Neural cell (in vitro differentiated cells): ENCODE results near the gene RFC5. TPM values are rescaled to one million over a fixed set of nuclear protein-coding genes. Genes with fewer than 3 reads are reported as not detected.

Experiments
- H2AFZ ChIP-seq: fragments of 200-600, 300-800 bp; sonication (generic), shearing (Covaris generic); 2 replicates; pipeline ENCODE4 v1.6.0; 2014; ENCODE audit warnings: low read depth, mild to moderate bottlenecking, antibody characterized with exemption, low read length, moderate library complexity
- H3F3A ChIP-seq: fragments of 200-600 bp; shearing (Covaris generic); 2 replicates; pipeline ENCODE4 v1.6.1; 2016; ENCODE audit warnings: mild to moderate bottlenecking, moderate library complexity, mixed read lengths, antibody characterized with exemption, low read length; ENCODE audit not compliant: insufficient read depth, poor library complexity, severe bottlenecking
- H3K27ac ChIP-seq: fragments of 200-600, 300-800 bp; sonication (generic), shearing (Covaris generic); 2 replicates; pipeline ENCODE4 v1.5.1; 2014; ENCODE audit warnings: mild to moderate bottlenecking, low read length, moderate library complexity
- H3K27me3 ChIP-seq: fragments of 300-800, 200-600 bp; sonication (generic), shearing (Covaris generic); 2 replicates; pipeline ENCODE4 v1.6.0; 2014; ENCODE audit warnings: mild to moderate bottlenecking, low read depth, low read length, moderate library complexity; ENCODE audit not compliant: insufficient read depth
- H3K36me3 ChIP-seq: fragments of 300-800, 200-600 bp; sonication (generic), shearing (Covaris generic); 2 replicates; pipeline ENCODE4 v1.5.1; 2014; ENCODE audit warnings: mild to moderate bottlenecking, antibody characterized with exemption, low read length, moderate library complexity; ENCODE audit not compliant: insufficient read depth
- H3K4me2 ChIP-seq: fragments of 300-800, 200-600 bp; sonication (generic), shearing (Covaris generic); 2 replicates; pipeline ENCODE4 v1.6.0; 2014; ENCODE audit warnings: mild to moderate bottlenecking, low read length
- H3K4me3 ChIP-seq: fragments of 300-800, 200-600 bp; sonication (generic), shearing (Covaris generic); 2 replicates; pipeline ENCODE4 v1.5.1; 2014; ENCODE audit warnings: mild to moderate bottlenecking, low read length, moderate library complexity
- H3K79me2 ChIP-seq: fragments of 200-600 bp; shearing (Covaris generic); replicated peaks from 2 replicates; pipeline ENCODE4 v1.6.0; 2014; ENCODE audit warnings: mild to moderate bottlenecking, low read length, moderate library complexity; ENCODE audit not compliant: insufficient read depth
- H3K9ac ChIP-seq: fragments of 300-800, 200-600 bp; sonication (generic), shearing (Covaris generic); 2 replicates; pipeline ENCODE4 v1.6.1; 2016; ENCODE audit warnings: mild to moderate bottlenecking, low read length, mixed read lengths
- H3K9me2 ChIP-seq: fragments of 200-600 bp; shearing (Covaris generic); 2 replicates; pipeline ENCODE4 v1.6.1; 2016; ENCODE audit warnings: mild to moderate bottlenecking, low read length, mixed read lengths; ENCODE audit not compliant: insufficient read depth
- H3K9me3 ChIP-seq: fragments of 200-600, 300-800 bp; sonication (generic), shearing (Covaris generic); 2 replicates; pipeline ENCODE4 v1.6.1; 2016; ENCODE audit warnings: mild to moderate bottlenecking, mixed run types, low read length, moderate library complexity, mixed read lengths
- H4K20me1 ChIP-seq: fragments of 200-600 bp; shearing (Covaris generic); 2 replicates; pipeline ENCODE4 v1.6.1; 2016; ENCODE audit warnings: mild to moderate bottlenecking, mixed run types; ENCODE audit not compliant: insufficient read depth
- CTCF ChIP-seq: fragments of 450-650 bp; IDR thresholded peaks from 2 replicates; pipeline ENCODE4 v1.5.1; 2014; ENCODE audit warnings: antibody characterized with exemption, mild to moderate bottlenecking, moderate library complexity; ENCODE audit not compliant: poor library complexity, severe bottlenecking
- EP300 ChIP-seq: fragments of 450-650 bp; conservative IDR thresholded peaks from 2 replicates; pipeline ENCODE4 v1.6.1; 2014; ENCODE audit warnings: antibody characterized with exemption, mild to moderate bottlenecking, moderate library complexity; ENCODE audit not compliant: poor library complexity, severe bottlenecking
- EZH2 ChIP-seq: fragments of 200-600, 300-800 bp; shearing (Covaris generic), sonication (generic); IDR thresholded peaks from 2 replicates; pipeline ENCODE4 v1.6.1; 2014; ENCODE audit warnings: antibody characterized with exemption, low read length, borderline replicate concordance, mild to moderate bottlenecking; ENCODE audit not compliant: insufficient read depth, poor library complexity, severe bottlenecking
- MXI1 ChIP-seq: fragments of 450-650 bp; conservative IDR thresholded peaks from 2 replicates; pipeline ENCODE4 v1.6.1; 2014; ENCODE audit warnings: antibody characterized with exemption, mild to moderate bottlenecking; ENCODE audit not compliant: poor library complexity, severe bottlenecking
- POLR2AphosphoS5 ChIP-seq: IDR thresholded peaks from 2 replicates; pipeline ENCODE4 v1.6.1; 2012
- RAD21 ChIP-seq: fragments of 450-650 bp; conservative IDR thresholded peaks from 2 replicates; pipeline ENCODE4 v1.6.1; 2014; ENCODE audit warnings: antibody characterized with exemption, mild to moderate bottlenecking, moderate library complexity
- REST ChIP-seq: IDR thresholded peaks from 2 replicates; pipeline ENCODE4 v1.6.1; 2012; ENCODE audit warnings: borderline replicate concordance
- SMC3 ChIP-seq: fragments of 450-650 bp; conservative IDR thresholded peaks from 2 replicates; pipeline ENCODE4 v1.6.1; 2014; ENCODE audit warnings: antibody characterized with exemption, mild to moderate bottlenecking, moderate library complexity; ENCODE audit not compliant: poor library complexity
- TAF1 ChIP-seq: IDR thresholded peaks from 2 replicates; pipeline ENCODE4 v1.6.1; 2012; ENCODE audit warnings: low read depth
- polyA plus RNA-seq: library from polyadenylated mRNA; depleted of rRNA; stranded (reverse); fragments of >200 nt; gene quantifications from 2 replicates; pipeline ENCODE4 v1.2.3, GENCODE V29; 2014

RFC5 gene
- polyA plus RNA-seq, 1 donor from 2014 or later = 39.4 TPM

DNA sequence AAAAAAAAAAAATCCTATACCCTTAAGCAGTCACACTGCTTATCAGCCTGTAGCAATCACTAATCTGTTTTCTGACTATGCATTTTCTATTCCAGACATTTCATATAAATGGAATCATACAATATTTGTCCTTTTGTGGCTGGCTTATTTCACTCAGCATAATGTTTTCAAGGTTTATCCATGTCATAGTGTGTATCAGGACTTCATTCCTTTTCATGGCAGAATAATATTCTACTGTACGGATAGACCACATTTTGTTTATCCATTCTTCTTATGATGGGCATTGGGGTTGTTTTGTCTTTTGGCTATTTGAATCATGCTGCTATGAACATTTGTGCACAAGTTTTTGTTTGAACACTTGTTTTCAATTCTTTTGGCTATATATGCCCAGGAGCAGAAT is 39.1 kb upstream of the RFC5 start:
- Histone ChIP-seq H3K4me3 (no peak overlapping the region), H3K9me3 (no peaks in the 10 kb centered on the region), H3F3A (no peaks in the 10 kb centered on the region), H3K9me2 (no peaks in the 10 kb centered on the region), H3K4me2 (no peak overlapping the region), H3K36me3 (no peaks in the 10 kb centered on the region), H3K79me2 (no peaks in the 10 kb centered on the region), H3K27ac (no peak overlapping the region), H3K27me3 (no peaks in the 10 kb centered on the region), H3K9ac (no peak overlapping the region), H2AFZ (no peak overlapping the region), H4K20me1 (no peaks in the 10 kb centered on the region)
- TF ChIP-seq POLR2AphosphoS5 (no peak), RAD21 (no peak), EZH2 (no peak)

DNA sequence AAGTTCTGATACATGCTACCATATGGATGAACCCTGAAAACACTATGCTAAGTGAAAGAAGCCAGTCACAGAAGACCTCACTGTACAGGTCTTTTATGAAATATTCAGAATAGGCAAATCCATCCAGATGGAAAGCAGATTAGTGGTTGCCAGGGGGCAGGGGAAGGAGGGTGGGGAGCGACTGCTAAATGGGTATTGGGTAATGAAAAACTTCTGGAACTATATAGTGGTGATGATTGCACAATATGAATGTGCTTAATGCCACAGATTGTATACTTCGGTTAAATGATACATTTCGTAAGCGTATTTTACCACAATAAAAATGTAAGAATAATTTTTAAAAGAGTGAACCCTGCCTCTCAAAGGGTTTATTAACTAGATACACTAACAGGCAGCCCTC is 35.9 kb upstream of the RFC5 start:
- Histone ChIP-seq H3K9me3 (no peaks in the 10 kb centered on the region), H3K9ac (no peak overlapping the region), H3F3A (no peaks in the 10 kb centered on the region), H3K4me2 (no peak overlapping the region), H3K9me2 (no peaks in the 10 kb centered on the region), H2AFZ (no peak overlapping the region), H3K27me3 (no peaks in the 10 kb centered on the region), H3K27ac (no peak overlapping the region), H3K36me3 (no peaks in the 10 kb centered on the region), H3K79me2 (no peaks in the 10 kb centered on the region), H3K4me3 (no peak overlapping the region), H4K20me1 (no peaks in the 10 kb centered on the region)
- no peak for TF ChIP-seq MXI1
- TF ChIP-seq EZH2 = no peak
- TF ChIP-seq SMC3 = no peak
- TF ChIP-seq RAD21 = no peak
- no peak for TF ChIP-seq POLR2AphosphoS5
- TF ChIP-seq EP300 = no peak
- no peak for TF ChIP-seq REST
- no peak for TF ChIP-seq CTCF
- no peak for TF ChIP-seq TAF1

DNA sequence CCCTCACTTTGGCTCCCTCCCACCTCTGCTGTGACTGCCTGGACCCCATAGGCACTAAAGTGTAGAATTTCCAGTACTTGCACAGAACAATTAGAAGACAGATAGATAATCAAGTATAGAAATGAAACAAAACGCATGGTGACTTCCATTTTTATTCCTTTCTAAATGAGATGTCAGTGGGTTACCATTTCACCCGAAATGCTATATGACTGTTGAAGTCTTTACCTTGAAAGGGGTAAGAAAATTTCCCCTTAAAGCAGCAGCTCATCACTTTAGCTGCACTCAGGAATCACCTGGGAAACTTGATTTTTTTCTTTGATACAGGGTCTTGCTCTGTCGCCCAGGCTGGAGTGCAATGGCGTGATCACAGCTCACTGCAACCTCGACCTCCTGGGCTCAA is 35.2 kb upstream of the RFC5 start:
- TF ChIP-seq RAD21 (no peak), TAF1 (no peak), CTCF (no peak), REST (no peak), POLR2AphosphoS5 (no peak), SMC3 (no peak), MXI1 (no peak), EP300 (no peak), EZH2 (no peak)
- Histone ChIP-seq H3K36me3 (no peaks in the 10 kb centered on the region), H3K4me2 (no peak overlapping the region), H3K9me3 (no peaks in the 10 kb centered on the region), H4K20me1 (no peaks in the 10 kb centered on the region), H3F3A (no peaks in the 10 kb centered on the region), H3K79me2 (no peaks in the 10 kb centered on the region), H2AFZ (no peak overlapping the region), H3K4me3 (no peak overlapping the region), H3K27ac (no peak overlapping the region), H3K27me3 (no peaks in the 10 kb centered on the region), H3K9ac (no peak overlapping the region), H3K9me2 (no peaks in the 10 kb centered on the region)
